A673 (cell line): ENCODE results near the gene SMIM44.

Experiments used
- EZH2 ChIP-seq: fragments of 200-600 bp; sonication (generic); IDR thresholded peaks from 2 replicates; pipeline ENCODE4 v1.6.1; 2017; ENCODE audit warnings: borderline replicate concordance, low read depth, mild to moderate bottlenecking, mixed read lengths, antibody characterized with exemption, low read length; ENCODE audit not compliant: poor library complexity, severe bottlenecking
- TF ChIP-seq, protein P1 (sequence below): fragments of 300-800, 200-600 bp; sonication (generic); conservative IDR thresholded peaks from 2 replicates; pipeline ENCODE4 v1.5.1; 2017; ENCODE audit warnings: low read depth, mild to moderate bottlenecking, antibody characterized with exemption, low read length, moderate library complexity, mixed read lengths

DNA sequence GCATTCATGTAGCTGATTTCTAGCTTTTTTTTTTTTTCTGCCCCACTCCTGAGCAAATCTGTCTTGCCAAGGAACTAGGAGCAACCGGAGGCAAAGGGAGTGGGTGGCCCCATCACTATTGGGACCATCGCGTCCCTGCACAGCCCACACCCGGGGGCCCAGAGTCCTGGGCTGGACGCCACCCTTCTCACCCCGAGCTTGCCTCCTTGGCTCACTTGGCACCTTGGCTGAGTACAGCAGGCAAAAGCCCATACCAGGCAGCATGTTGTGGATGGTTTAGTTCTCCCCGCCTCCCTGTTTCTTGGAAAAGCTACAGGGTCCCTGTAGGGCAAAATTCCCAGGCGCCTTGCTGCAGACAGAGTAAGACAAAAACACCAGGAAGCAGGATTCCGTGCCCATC is 16.6 kb downstream of the SMIM44 start:
- TF ChIP-seq, protein P1, sequence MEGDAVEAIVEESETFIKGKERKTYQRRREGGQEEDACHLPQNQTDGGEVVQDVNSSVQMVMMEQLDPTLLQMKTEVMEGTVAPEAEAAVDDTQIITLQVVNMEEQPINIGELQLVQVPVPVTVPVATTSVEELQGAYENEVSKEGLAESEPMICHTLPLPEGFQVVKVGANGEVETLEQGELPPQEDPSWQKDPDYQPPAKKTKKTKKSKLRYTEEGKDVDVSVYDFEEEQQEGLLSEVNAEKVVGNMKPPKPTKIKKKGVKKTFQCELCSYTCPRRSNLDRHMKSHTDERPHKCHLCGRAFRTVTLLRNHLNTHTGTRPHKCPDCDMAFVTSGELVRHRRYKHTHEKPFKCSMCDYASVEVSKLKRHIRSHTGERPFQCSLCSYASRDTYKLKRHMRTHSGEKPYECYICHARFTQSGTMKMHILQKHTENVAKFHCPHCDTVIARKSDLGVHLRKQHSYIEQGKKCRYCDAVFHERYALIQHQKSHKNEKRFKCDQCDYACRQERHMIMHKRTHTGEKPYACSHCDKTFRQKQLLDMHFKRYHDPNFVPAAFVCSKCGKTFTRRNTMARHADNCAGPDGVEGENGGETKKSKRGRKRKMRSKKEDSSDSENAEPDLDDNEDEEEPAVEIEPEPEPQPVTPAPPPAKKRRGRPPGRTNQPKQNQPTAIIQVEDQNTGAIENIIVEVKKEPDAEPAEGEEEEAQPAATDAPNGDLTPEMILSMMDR = no peak
- no peak for TF ChIP-seq EZH2
